KOPT-K1 (cell line): ENCODE measurements around the gene DESI2.
"Not testable (repeated sequence)": the region's sequence is repeated elsewhere in the genome, so short reads cannot be mapped to it uniquely, and the experiment has no call there.

ENCODE experiments used
- H3K27ac ChIP-seq: fragments of 200-600 bp; sonication (generic); 2 replicates; pipeline ENCODE4 v1.5.1; 2016; ENCODE audit warnings: antibody characterized with exemption, mild to moderate bottlenecking, low read depth, low read length; ENCODE audit not compliant: poor library complexity, severe bottlenecking
- H3K36me3 ChIP-seq: fragments of 200-600 bp; sonication (generic); 2 replicates; pipeline ENCODE4 v1.5.1; 2017; ENCODE audit warnings: antibody characterized with exemption, mild to moderate bottlenecking, low read length, moderate library complexity; ENCODE audit not compliant: insufficient read depth
- H3K9me3 ChIP-seq: fragments of 200-600 bp; sonication (generic); 2 replicates; pipeline ENCODE4 v1.5.1; 2017; ENCODE audit warnings: antibody characterized with exemption, low read length, mild to moderate bottlenecking; ENCODE audit not compliant: insufficient read depth, poor library complexity, severe bottlenecking

Gene DESI2

GRCh38 chr1:244709476-244710368, 56.8 kb downstream of the DESI2 start:
- Histone ChIP-seq H3K27ac (no peak overlapping the region), H3K9me3 (no peaks in the 10 kb centered on the region), H3K36me3 (peaks cover 32% of the 10 kb centered on the region)

DNA sequence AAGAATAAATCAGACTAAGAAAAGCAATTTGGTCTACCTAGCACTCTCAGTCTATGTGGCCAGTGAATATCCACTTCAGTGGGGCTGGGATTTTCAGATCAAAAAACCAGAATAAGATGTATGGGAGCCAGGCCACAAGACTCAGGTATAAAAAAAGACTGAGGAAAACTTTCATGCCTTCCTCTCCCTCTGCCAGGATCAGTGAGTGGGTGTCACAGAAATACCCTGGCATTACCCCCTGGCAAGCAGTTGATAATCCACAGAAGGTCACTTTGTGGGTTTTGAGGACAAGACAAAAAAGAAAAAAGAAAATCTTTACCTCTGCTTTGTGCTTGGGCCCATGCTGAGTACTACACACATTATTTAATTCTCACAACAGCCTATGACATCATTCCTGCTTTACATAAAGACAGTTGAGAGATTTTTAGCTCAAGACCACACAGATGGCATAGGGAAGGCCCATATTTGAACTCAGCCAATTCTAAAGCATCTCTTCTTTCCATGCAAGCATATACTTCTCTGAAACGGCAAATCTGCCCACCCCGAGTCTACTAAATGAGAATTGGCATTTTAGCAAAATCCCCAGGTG, 57.6 kb downstream of the DESI2 start:
- no peak overlapping the region for H3K27ac ChIP-seq
- no peaks in the 10 kb centered on the region for H3K9me3 ChIP-seq
- H3K36me3 ChIP-seq: peaks cover 24% of the 10 kb centered on the region

DNA sequence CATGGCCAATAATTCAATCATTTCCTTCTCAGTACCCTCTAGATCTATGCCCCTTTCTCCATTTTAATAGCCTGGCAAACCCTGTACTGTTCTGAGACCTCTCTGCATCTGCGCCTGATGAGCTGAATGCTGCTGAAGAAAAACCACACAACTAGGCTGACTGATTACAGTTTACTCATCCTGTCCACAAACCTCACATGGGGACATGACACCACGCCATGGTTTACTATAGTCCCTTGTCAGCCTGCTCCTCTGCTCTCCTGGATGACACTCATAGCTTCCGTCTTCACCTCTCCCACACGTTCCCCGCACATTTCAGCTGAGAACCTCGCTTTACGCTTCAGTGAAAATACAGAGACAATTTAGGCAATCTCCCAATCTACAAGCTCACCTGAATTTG, 59.7 kb downstream of the DESI2 start:
- Histone ChIP-seq H3K36me3 (peaks cover 3% of the 10 kb centered on the region; the same call in 1 of the 2 replicates), H3K9me3 (no peaks in the 10 kb centered on the region), H3K27ac (no peak overlapping the region)

GRCh38 chr1:244713332-244713731, 60.4 kb downstream of the DESI2 start:
- no peak overlapping the region for H3K27ac ChIP-seq
- H3K36me3 ChIP-seq: no peaks in the 10 kb centered on the region
- no peaks in the 10 kb centered on the region for H3K9me3 ChIP-seq

DNA sequence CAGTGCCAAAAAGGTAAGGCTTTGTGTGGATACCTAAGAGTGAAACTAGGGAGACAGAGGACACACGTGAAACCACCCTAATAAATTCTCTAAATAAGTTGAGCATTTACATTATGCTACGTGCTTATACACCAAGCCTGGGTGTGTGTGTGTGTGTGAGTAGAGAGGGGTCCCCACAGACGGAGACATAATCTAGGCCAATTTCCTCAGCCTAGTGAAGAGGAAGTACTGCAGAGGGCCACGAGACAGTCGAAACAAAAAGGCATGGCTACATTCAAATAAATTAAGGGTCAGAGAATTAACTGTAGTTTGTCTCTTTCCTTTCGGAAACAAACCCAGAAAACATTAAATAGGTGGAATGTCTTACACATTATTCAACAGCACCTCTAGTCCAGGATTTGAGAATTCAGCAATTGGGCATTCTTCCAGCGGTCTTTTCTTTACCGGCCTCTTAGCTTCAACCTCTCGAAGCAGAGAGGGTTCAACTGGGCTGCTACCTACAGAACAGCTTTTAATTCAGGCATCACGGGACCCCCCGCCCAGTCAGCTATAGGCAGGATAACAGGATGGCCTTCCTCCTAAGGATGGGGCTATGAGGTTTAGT, 75.0 kb downstream of the DESI2 start:
- H3K27ac ChIP-seq: no peak overlapping the region
- H3K9me3 ChIP-seq: no peaks in the 10 kb centered on the region
- H3K36me3 ChIP-seq: no peaks in the 10 kb centered on the region

GRCh38 chr1:244730153-244730933, 77.4 kb downstream of the DESI2 start:
- Histone ChIP-seq H3K27ac (no peak overlapping the region), H3K9me3 (no peaks in the 10 kb centered on the region), H3K36me3 (no peaks in the 10 kb centered on the region)

- no peaks in the 10 kb centered on the region for H3K9me3 ChIP-seq
- H3K36me3 ChIP-seq: no peaks in the 10 kb centered on the region
- no peak overlapping the region for H3K27ac ChIP-seq
Observed at GRCh38 chr1:244730934-244731434, 78.1 kb downstream of the DESI2 start.

DNA sequence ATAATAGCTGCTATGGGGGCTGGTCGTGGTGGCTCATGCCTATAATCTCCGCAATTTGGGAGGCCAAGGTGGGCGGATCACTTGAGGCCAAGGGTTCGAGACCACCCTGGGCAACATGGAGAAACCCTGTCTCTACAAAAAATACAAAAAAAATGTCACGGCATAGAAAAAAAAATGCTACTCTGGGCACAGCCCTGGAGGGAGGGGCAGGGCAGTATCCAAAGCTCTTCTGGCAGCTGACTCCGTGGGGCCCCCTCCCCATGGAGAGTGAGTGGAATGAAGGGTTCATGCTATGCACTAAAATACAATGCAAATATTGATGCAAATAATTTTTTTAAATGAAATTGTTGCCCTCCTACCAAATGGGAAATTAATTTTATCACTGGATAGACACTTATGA, 78.7 kb downstream of the DESI2 start:
- Histone ChIP-seq H3K36me3 (no peaks in the 10 kb centered on the region), H3K27ac (no peak overlapping the region), H3K9me3 (no peaks in the 10 kb centered on the region)

- H3K27ac ChIP-seq: no peak overlapping the region
Observed at GRCh38 chr1:244732851-244733450, 80.0 kb downstream of the DESI2 start.

GRCh38 chr1:244735404-244735803, 82.5 kb downstream of the DESI2 start:
- peak overlapping the region; percentile 5 for H3K27ac ChIP-seq
- no peaks in the 10 kb centered on the region for H3K9me3 ChIP-seq
- no peaks in the 10 kb centered on the region for H3K36me3 ChIP-seq

More at GRCh38 chr1:244732851-244733450, 80.0 kb downstream of the DESI2 start:
- Histone ChIP-seq H3K36me3 (no peaks in the 10 kb centered on the region), H3K9me3 (no peaks in the 10 kb centered on the region)

DNA sequence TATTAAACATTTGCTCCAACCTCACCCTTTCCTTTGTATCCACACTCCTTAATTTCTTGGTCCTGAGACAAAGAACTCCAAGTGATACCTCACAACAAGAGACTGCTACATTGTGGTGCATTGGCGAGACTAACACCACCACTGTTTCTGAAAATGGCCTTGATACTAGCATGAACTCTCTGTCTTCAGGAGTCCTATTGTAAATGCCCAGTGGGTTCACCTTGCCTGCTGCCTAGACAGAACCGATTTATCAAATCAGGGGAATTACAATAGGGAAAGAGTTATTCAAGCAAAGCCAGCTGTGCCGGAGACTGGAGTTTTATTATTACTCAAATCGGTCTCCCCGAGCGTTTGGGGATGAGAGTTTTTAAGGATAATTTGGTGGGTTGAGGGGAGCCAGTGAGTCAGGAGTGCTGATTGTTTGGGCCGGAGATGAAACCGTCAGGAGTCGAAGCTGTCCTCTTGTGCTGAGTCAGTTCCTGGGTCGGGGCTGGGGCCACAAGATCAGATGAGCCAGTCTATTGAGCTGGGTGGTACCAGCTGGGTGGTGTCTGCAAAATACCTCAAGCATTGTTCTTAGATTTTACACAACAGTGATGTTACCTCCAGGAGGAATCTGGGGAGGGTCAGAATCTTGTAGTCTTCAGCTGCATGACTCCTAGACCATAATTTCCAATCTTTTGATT, 83.1 kb downstream of the DESI2 start:
- Histone ChIP-seq H3K9me3 (no peaks in the 10 kb centered on the region), H3K27ac (no peak overlapping the region), H3K36me3 (no peaks in the 10 kb centered on the region)

- H3K9me3 ChIP-seq, H3K27ac ChIP-seq, H3K36me3 ChIP-seq: not testable (repeated sequence)
Observed at GRCh38 chr1:244739140-244739539, 86.2 kb downstream of the DESI2 start.

- H3K27ac ChIP-seq, H3K36me3 ChIP-seq, H3K9me3 ChIP-seq: not testable (repeated sequence)
Observed at GRCh38 chr1:244740027-244740617, 87.2 kb downstream of the DESI2 start.

GRCh38 chr1:244741692-244742091, 88.8 kb downstream of the DESI2 start:
- Histone ChIP-seq H3K27ac (no peak overlapping the region), H3K36me3 (no peaks in the 10 kb centered on the region), H3K9me3 (no peaks in the 10 kb centered on the region)
